BLaER1 (cell line): Measurements from ENCODE around the gene PON2.

Source experiments
- H3K27ac ChIP-seq: shearing (Covaris generic); formaldehyde crosslinking; 2 replicates; pipeline ENCODE4 v1.8.1; 2022
- H3K27me3 ChIP-seq: shearing (Covaris generic); formaldehyde crosslinking; 2 replicates; pipeline ENCODE4 v1.8.1; 2022
- H3K36me3 ChIP-seq: shearing (Covaris generic); formaldehyde crosslinking; 2 replicates; pipeline ENCODE4 v1.8.1; 2022
- H3K4me1 ChIP-seq: shearing (Covaris generic); formaldehyde crosslinking; 2 replicates; pipeline ENCODE4 v1.8.1; 2022
- H3K4me2 ChIP-seq: shearing (Covaris generic); formaldehyde crosslinking; 2 replicates; pipeline ENCODE4 v1.8.1; 2022
- H3K4me3 ChIP-seq: shearing (Covaris generic); formaldehyde crosslinking; 2 replicates; pipeline ENCODE4 v1.8.1; 2022
- H3K9ac ChIP-seq: shearing (Covaris generic); formaldehyde crosslinking; 2 replicates; pipeline ENCODE4 v1.8.1; 2022
- H3K9me3 ChIP-seq: shearing (Covaris generic); formaldehyde crosslinking; 2 replicates; pipeline ENCODE4 v1.8.1; 2022
- H4K20me1 ChIP-seq: shearing (Covaris generic); formaldehyde crosslinking; 2 replicates; pipeline ENCODE4 v1.8.1; 2022
- Cebpa-rat ChIP-seq: shearing (Covaris generic); IDR thresholded peaks from 2 replicates; pipeline ENCODE4 v1.8.1; 2022

PON2 gene

DNA sequence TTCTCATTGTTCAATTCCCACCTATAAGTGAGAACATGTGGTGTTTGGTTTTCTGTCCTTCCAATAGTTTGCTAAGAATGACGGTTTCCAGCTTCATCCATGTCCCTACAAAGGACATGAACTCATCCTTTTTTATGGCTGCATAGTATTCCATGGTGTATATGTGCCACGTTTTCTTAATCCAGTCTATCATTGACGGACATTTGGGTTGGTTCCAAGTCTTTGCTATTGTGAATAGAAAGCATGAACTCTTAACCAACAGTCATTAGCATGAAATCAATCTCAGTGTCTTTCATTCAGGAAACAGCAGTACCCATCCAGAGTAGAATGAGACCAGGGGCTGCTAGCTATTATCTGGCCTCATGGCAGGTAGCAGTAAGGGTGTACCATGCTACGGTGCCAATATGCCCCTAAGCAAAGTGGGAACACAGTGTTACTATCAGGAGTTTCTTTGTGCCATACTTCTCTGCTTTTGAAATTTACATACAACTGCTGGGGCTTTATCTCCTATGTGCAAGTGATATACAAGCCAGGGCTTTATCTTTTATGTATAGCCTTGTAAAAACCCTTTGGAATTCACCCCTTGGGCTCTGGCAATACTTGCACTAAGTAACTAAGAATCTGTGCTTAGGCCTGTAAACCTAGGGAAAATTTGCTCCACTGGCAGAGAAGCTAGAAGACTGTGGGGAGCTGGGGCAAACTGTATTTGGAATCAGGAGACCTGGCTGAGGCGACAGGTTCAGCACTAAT is 5.4 kb downstream of the PON2 start:
- Histone ChIP-seq H3K4me3 (no peak overlapping the region), H3K27me3 (no peaks in the 10 kb centered on the region), H3K27ac (no peak overlapping the region), H3K9me3 (no peaks in the 10 kb centered on the region), H4K20me1 (no peaks in the 10 kb centered on the region; the same call in 1 of the 2 replicates), H3K36me3 (peaks cover 7% of the 10 kb centered on the region), H3K4me2 (no peak overlapping the region), H3K4me1 (peaks cover 9% of the 10 kb centered on the region), H3K9ac (no peak overlapping the region)
- no peak for TF ChIP-seq Cebpa-rat

DNA sequence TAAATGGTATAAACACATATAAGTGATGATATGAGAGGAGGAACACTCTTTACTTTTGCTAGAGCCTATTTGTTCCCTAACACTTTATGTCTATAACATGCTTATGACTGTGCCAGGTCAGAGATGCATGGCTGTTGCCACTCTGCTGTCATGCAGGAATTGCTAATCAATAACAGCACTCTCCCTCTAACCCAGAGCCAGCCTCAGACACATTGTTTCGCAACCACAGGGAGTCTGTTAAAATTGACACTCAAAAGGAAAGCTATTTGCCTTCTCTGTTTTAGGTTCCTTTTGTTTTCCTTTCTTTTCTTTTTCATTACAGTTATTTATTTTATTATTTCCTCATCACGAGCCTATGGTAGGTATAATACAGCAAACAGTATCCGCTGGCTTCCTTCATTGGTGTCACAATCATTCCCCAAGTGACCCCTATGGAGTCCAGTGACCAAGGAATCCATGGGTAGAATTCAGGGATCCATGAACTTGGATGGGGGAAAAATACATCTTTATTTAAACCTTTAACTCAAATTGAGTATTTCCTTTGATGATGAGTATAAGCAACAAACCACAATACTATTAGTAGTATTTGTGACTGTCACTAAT is 6.8 kb downstream of the PON2 start:
- Histone ChIP-seq H4K20me1 (no peaks in the 10 kb centered on the region; the same call in 1 of the 2 replicates), H3K36me3 (peaks cover 19% of the 10 kb centered on the region), H3K4me3 (no peak overlapping the region), H3K27ac (no peak overlapping the region), H3K4me2 (no peak overlapping the region), H3K27me3 (no peaks in the 10 kb centered on the region), H3K4me1 (no peaks in the 10 kb centered on the region), H3K9ac (no peak overlapping the region), H3K9me3 (peaks cover 10% of the 10 kb centered on the region)
- TF ChIP-seq Cebpa-rat = 0 out of 2 replicates have a peak, but pooled peaks have one; percentile 14

DNA sequence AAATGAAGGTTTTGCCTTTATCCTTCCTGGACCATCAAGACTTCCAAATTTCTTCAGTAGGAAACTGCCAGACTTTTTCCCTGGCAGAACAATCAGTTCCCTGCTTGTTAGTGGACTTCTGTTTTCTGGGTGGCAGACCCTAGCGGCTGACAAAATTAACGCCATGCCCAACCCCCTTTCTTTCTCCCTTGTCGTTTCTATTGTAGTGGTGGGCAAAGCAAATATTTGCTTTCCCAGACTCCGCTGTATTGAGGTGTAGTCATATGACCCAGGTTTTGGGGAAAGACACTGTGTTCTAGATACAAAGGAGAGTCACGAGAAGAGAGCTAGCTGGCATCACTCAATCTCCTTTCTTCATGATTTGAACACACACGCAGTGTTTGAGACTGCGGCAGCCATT is 7.7 kb downstream of the PON2 start:
- Histone ChIP-seq H3K27me3 (no peaks in the 10 kb centered on the region), H3K36me3 (peaks cover 23% of the 10 kb centered on the region), H3K27ac (no peak overlapping the region), H3K4me1 (no peaks in the 10 kb centered on the region), H3K4me3 (no peak overlapping the region), H3K4me2 (no peak overlapping the region), H4K20me1 (no peaks in the 10 kb centered on the region; the same call in 1 of the 2 replicates), H3K9ac (no peak overlapping the region), H3K9me3 (peaks cover 10% of the 10 kb centered on the region)
- TF ChIP-seq Cebpa-rat = no peak

DNA sequence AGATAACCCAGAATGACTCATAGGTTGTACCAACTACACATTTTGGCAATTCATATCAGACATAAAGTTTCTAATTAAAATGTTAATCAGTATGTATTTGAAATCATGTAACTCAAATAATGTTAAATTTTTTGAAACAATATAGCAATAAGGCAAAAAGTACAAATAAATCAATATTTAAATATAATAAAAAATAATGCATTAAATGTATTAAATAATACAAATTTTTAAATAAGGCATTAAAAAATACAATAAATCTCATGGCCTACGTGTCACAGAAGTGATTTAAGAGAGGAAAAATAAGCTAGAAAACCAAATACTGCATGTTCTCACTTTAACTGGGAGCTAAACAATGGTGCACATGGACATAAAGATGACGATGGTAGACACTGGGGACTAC is 9.1 kb downstream of the PON2 start:
- no peak overlapping the region for H3K4me3 ChIP-seq
- peaks cover 6% of the 10 kb centered on the region for H3K4me1 ChIP-seq
- no peak overlapping the region for H3K27ac ChIP-seq
- no peak overlapping the region for H3K4me2 ChIP-seq
- no peak overlapping the region for H3K9ac ChIP-seq
- peaks cover 10% of the 10 kb centered on the region for H3K9me3 ChIP-seq
- no peak for TF ChIP-seq Cebpa-rat
- peaks cover 30% of the 10 kb centered on the region for H3K36me3 ChIP-seq
- no peaks in the 10 kb centered on the region for H3K27me3 ChIP-seq
- H4K20me1 ChIP-seq = no peaks in the 10 kb centered on the region; the same call in 1 of the 2 replicates

DNA sequence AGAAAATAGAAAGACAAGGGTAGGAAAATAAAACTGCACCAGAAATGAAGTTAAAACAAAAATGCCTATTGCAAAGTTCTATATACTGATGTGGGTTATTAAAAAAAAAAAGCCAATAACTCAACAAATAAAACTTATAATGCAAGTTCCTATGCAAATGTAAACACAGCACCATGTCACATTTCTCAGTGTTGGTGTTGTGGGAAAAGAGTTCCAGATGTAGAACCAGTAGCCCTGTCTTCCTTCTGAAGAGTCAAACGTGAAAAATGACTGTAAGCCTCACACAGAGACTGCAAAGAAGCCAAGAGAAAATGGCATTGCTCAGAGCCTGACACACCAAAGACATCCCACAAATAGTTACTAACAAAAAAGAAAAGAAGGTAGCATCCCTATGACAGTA is 10.1 kb downstream of the PON2 start:
- no peak overlapping the region for H3K4me2 ChIP-seq
- no peak overlapping the region for H3K4me3 ChIP-seq
- H3K27me3 ChIP-seq = no peaks in the 10 kb centered on the region
- no peak overlapping the region for H3K9ac ChIP-seq
- peaks cover 10% of the 10 kb centered on the region for H3K9me3 ChIP-seq
- no peak overlapping the region for H3K27ac ChIP-seq
- H4K20me1 ChIP-seq = no peaks in the 10 kb centered on the region; the same call in 1 of the 2 replicates
- H3K36me3 ChIP-seq = peaks cover 28% of the 10 kb centered on the region
- TF ChIP-seq Cebpa-rat = no peak
- H3K4me1 ChIP-seq = peaks cover 7% of the 10 kb centered on the region

DNA sequence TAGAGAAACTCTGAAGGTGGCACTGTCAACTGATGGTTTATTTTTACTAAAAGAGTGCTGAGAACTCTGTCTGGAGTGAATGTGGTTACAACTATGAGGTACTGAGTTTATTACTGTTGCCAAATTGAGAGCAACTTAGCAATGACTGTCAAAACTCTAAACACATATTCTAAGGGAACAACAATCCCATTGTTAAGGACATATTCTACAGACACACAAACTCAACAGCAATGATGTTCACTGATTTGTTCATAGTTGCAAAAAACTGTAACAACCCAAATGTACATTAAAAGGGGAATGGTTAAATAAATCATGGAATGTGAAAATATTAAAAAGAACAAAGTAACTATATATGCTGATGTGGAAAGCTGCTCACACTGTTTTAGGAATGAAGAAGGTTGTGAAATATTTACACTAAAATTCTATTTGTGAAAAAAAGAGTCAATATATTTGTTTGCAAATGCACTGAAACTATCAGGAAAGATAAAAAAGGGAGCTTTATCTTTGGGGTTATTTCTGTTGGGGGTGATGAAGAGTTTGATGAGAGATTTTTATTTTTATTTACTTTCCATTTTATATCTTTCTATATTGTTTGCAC is 12.9 kb downstream of the PON2 start:
- Histone ChIP-seq H3K36me3 (peaks cover 24% of the 10 kb centered on the region), H3K9me3 (peaks cover 10% of the 10 kb centered on the region), H3K27ac (no peak overlapping the region), H3K4me3 (no peak overlapping the region), H3K9ac (no peak overlapping the region), H3K4me1 (peaks cover 7% of the 10 kb centered on the region), H4K20me1 (no peaks in the 10 kb centered on the region; the same call in 1 of the 2 replicates), H3K27me3 (no peaks in the 10 kb centered on the region), H3K4me2 (no peak overlapping the region)
- TF ChIP-seq Cebpa-rat = no peak

DNA sequence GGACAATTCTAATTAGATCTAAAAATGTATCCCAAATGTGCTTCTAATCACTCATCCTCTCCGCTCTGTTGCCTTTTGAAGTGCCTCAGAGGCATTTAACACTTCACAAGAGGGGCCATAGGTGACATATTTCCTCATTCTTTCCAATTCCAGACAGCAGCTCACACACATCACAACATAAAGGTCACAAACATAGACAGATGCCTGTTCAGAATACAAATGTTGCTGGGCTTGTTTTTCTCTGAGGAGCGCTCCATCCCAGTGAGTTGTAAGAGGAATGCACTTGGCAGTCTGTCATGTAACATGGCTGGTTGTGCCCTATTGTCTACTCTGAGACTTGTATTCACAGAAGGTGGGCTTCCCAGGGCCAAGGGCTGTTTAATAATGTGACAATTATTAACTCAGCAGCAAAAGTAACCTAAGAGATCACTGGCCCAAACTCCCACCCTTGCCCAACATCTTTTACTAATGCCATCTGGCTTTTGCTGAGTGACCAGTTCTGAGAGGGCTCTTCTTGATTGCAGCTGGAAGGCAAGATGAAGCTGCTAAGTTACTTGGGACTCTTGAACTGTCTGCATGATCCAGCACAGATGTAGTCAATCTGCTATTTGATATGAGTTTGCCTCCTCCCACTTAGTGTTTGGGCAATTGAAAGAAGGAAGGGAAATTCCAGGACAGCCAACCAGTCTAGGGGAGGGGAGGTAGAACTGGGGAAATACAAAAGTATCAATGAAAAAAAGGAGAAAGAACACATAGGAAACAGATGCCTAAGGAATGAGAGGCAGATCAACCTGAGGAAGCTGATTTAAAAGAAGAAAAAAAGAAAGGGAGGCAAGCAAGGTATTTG is 13.6 kb downstream of the PON2 start:
- no peak overlapping the region for H3K9ac ChIP-seq
- no peaks in the 10 kb centered on the region for H3K27me3 ChIP-seq
- H3K27ac ChIP-seq = no peak overlapping the region
- no peak overlapping the region for H3K4me3 ChIP-seq
- no peaks in the 10 kb centered on the region for H4K20me1 ChIP-seq
- H3K9me3 ChIP-seq = peaks cover 10% of the 10 kb centered on the region
- H3K4me2 ChIP-seq = peak overlapping the region; percentile 9; the same call in 1 of the 2 replicates
- peaks cover 7% of the 10 kb centered on the region for H3K4me1 ChIP-seq
- peaks cover 24% of the 10 kb centered on the region for H3K36me3 ChIP-seq
- TF ChIP-seq Cebpa-rat = no peak

DNA sequence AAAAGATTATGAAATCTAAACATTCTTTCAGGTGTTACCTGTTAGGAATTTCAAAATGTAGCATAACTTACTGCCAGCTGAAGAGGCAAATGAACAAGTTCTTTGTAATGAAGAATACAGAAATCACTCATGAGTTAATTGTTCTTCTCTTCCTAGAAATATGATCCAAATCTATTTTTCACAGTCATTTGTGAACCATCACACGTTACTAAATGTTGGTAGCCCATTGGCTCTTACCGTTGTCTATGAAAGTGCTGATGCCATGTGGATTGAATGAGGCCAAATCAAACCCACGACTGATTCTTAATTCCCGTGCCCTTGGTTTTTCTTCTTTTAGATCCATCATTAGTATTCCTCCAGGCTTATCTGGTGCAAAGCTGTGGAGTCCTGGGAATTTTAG is 22.8 kb downstream of the PON2 start:
- Histone ChIP-seq H3K27ac (no peak overlapping the region), H3K27me3 (no peaks in the 10 kb centered on the region), H3K4me3 (no peak overlapping the region), H3K9me3 (no peaks in the 10 kb centered on the region), H3K4me2 (no peak overlapping the region), H4K20me1 (no peaks in the 10 kb centered on the region), H3K9ac (no peak overlapping the region), H3K4me1 (no peaks in the 10 kb centered on the region), H3K36me3 (peaks cover 35% of the 10 kb centered on the region)
- TF ChIP-seq Cebpa-rat = no peak

DNA sequence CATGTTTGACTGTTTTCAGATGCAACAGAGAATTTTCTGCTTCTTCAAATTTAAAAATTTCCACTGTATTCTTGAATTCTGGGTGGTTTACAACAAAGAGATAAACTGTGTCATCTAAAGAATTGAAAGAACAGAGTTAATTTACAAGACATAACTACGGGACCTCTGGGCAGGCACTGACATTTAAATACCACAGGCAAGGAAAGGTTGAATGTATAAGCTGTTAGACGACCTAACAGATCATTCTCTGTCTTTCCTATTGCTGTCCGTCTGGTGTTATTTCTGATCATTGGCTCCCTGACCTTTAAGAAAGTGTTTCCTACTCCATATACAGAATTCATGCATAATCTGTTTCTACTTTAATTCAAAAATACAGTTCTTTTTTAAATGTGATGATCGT is 23.2 kb downstream of the PON2 start:
- Histone ChIP-seq H3K9me3 (no peaks in the 10 kb centered on the region), H3K36me3 (peaks cover 35% of the 10 kb centered on the region), H3K27me3 (no peaks in the 10 kb centered on the region), H3K27ac (no peak overlapping the region), H3K4me1 (no peaks in the 10 kb centered on the region), H3K9ac (no peak overlapping the region), H3K4me3 (no peak overlapping the region), H3K4me2 (no peak overlapping the region), H4K20me1 (no peaks in the 10 kb centered on the region)
- TF ChIP-seq Cebpa-rat = no peak
